Uterus (tissue), 4 donors: ENCODE results near the gene ADCY4. TPM values are rescaled to one million over a fixed set of nuclear protein-coding genes. Genes with fewer than 3 reads are reported as not detected.
"Not testable (repeated sequence)": the region's sequence is repeated elsewhere in the genome, so short reads cannot be mapped to it uniquely, and the experiment has no call there.

ENCODE experiments used
- DNase-seq, 2 donors: peaks; one replicate each; pipeline ENCODE4 v3.0.0-alpha.2; 2019 to 2020
- H3K27ac ChIP-seq, 2 donors: fragments of 200-600 bp; sonication (generic); 1 replicate in 1 of 2; 2 replicates in 1 of 2; pipeline ENCODE4 v1.5.1; 2016 to 2018
- H3K27me3 ChIP-seq, 2 donors: fragments of 200-600 bp; sonication (generic); one replicate each; pipeline ENCODE4 v1.5.1; 2018 to 2019; ENCODE audit warnings: control low read depth in 1 of 2
- H3K36me3 ChIP-seq, 2 donors: fragments of 200-600 bp; sonication (generic); one replicate each; pipeline ENCODE4 v1.5.1; 2019; ENCODE audit warnings: control low read depth in 1 of 2
- H3K4me1 ChIP-seq, 2 donors: fragments of 200-600 bp; sonication (generic); one replicate each; pipeline ENCODE4 v1.5.1; 2018 to 2019; ENCODE audit warnings: control low read depth in 1 of 2
- H3K4me3 ChIP-seq, 2 donors: fragments of 200-600 bp; sonication (generic); 1 replicate in 1 of 2; 2 replicates in 1 of 2; pipeline ENCODE4 v1.5.1; 2018 to 2019; ENCODE audit warnings: mild to moderate bottlenecking in 1 of 2
- H3K9me3 ChIP-seq, 2 donors: fragments of 200-600 bp; sonication (generic); one replicate each; pipeline ENCODE4 v1.5.1; 2019; ENCODE audit warnings: control low read depth in 1 of 2
- CTCF ChIP-seq, 4 experiments: fragments of 200-600 bp in 2 of 4; fragments of 450-650 bp in 2 of 4; sonication (generic) in 2 of 4; IDR thresholded peaks; one replicate each; pipeline ENCODE4 v1.5.1; 2016 to 2019; ENCODE audit warnings: antibody characterized with exemption in 4 of 4, mild to moderate bottlenecking in 2 of 4, moderate library complexity in 1 of 4
- POLR2A ChIP-seq, 2 donors: fragments of 450-650 bp; IDR thresholded peaks; one replicate each; pipeline ENCODE4 v1.6.1; 2016; ENCODE audit warnings: antibody characterized with exemption in 2 of 2, mild to moderate bottlenecking in 1 of 2, moderate library complexity in 1 of 2
- intact Hi-C: fragments of 100-400 bp; cut with DNase I; formaldehyde crosslinking; loops from one replicate; pipeline ENCODE4 v1.15.1; 2023; ENCODE audit warnings: low total_unique reads
- total RNA-seq, 4 donors: library from RNA; depleted of rRNA in 3 of 4; stranded (reverse); fragments of >200 nt in 3 of 4; gene quantifications; one replicate each; pipeline versions ENCODE4 v1.1.0 to v1.2.4, GENCODE V29; 2014 to 2023
- donor health status: DM: yes; HTN: yes; CAD: no.

The ADCY4 gene
- total RNA-seq, 4 donors from 2014 or later: 22.8 to 138 (median 86.1) TPM

- intact Hi-C loops: no loop called here
- DNase-seq: no peak
- Histone ChIP-seq H3K27me3 (no peaks in the 10 kb centered on the region), H3K4me1 (no peaks in the 10 kb centered on the region), H3K27ac (no peak overlapping the region), H3K4me3 (no peak overlapping the region), H3K36me3 (no peaks in the 10 kb centered on the region), H3K9me3 (no peaks in the 10 kb centered on the region)
- TF ChIP-seq POLR2A (IDR thresholded peaks at IDR 0.05) (no peak), CTCF (IDR thresholded peaks at IDR 0.05) (no peak)
Measured at GRCh38 chr14:24376448-24377070, 41.7 kb upstream of the ADCY4 start.

GRCh38 chr14:24372701-24373416 is 38.0 kb upstream of the ADCY4 start:
- no peak for TF ChIP-seq POLR2A (IDR thresholded peaks at IDR 0.05)
- TF ChIP-seq CTCF (IDR thresholded peaks at IDR 0.05): no peak
- Histone ChIP-seq H3K36me3 (no peaks in the 10 kb centered on the region), H3K27me3 (no peaks in the 10 kb centered on the region), H3K4me1 (no peaks in the 10 kb centered on the region), H3K4me3 (no peak overlapping the region), H3K27ac (peak overlapping the region in 1 of 2 donors; percentile 17), H3K9me3 (no peaks in the 10 kb centered on the region)
- intact Hi-C loops: no loop called here
- DNase-seq: peak; percentile 39 to 62

- H3K4me1 ChIP-seq, H3K9me3 ChIP-seq, H3K27me3 ChIP-seq, H3K4me3 ChIP-seq, H3K36me3 ChIP-seq, DNase-seq, intact Hi-C loops: not testable (repeated sequence)
- H3K27ac ChIP-seq: peak overlapping the region; percentile 17 to 36
Measured at GRCh38 chr14:24371605-24372004, 36.7 kb upstream of the ADCY4 start.

- H3K27me3 ChIP-seq: no peaks in the 10 kb centered on the region
- H3K27ac ChIP-seq: peak overlapping the region in 1 of 2 donors; percentile 99
- H3K36me3 ChIP-seq: no peaks in the 10 kb centered on the region
- no peak for DNase-seq
- no peak overlapping the region for H3K4me3 ChIP-seq
- no peaks in the 10 kb centered on the region for H3K9me3 ChIP-seq
- intact Hi-C loops: no loop called here
- no peaks in the 10 kb centered on the region for H3K4me1 ChIP-seq
- TF ChIP-seq POLR2A (IDR thresholded peaks at IDR 0.05): no peak
- TF ChIP-seq CTCF (IDR thresholded peaks at IDR 0.05): no peak
Measured at GRCh38 chr14:24370748-24371147, 35.9 kb upstream of the ADCY4 start.

GRCh38 chr14:24369907-24370687 is 35.2 kb upstream of the ADCY4 start:
- Histone ChIP-seq H3K4me1 (no peaks in the 10 kb centered on the region), H3K4me3 (no peak overlapping the region), H3K9me3 (no peaks in the 10 kb centered on the region), H3K27me3 (no peaks in the 10 kb centered on the region), H3K27ac (peak overlapping the region; percentile 94 to 99), H3K36me3 (no peaks in the 10 kb centered on the region)
- no peak for DNase-seq
- intact Hi-C loops: loop anchor here (5.0 kb wide), 1 partner anchor 62 kb away; no protein-coding TSS in a partner anchor
- TF ChIP-seq CTCF (IDR thresholded peaks at IDR 0.05): no peak
- TF ChIP-seq POLR2A (IDR thresholded peaks at IDR 0.05): no peak
